Measurements from ENCODE around the gene GAS7. TPM values are rescaled to one million over a fixed set of nuclear protein-coding genes. Genes with fewer than 3 reads are reported as not detected.

Gene GAS7
- total and polyA plus RNA-seq, 10 of the 15 experiments (the other 5 are each of a cell fraction or from before 2014, with no cell fraction given), result 2.3 to 53.4 (median 24.0) TPM

- H3K4me2 ChIP-seq (ENCODE audit: control insufficient read depth, insufficient read depth), result no peak overlapping the region
- in situ Hi-C loops (cut with MboI) (no loop called here), intact Hi-C loops (cut with micrococcal nuclease; ENCODE audit: unreplicated experiment) (loop anchor here (1.0 kb wide), 1 partner anchor 34 kb away; no protein-coding TSS in a partner anchor)
- no peaks in the 10 kb centered on the region; the same call in 1 of the 2 replicates for H4K20me1 ChIP-seq (ENCODE audit: control insufficient read depth, insufficient read depth)
- RAD21 ChIA-PET (ENCODE audit: unreplicated experiment), result no interaction called here
- no peaks in the 10 kb centered on the region for H3K36me3 ChIP-seq (ENCODE audit: control insufficient read depth in 2 of 2, insufficient read depth in 2 of 2, low read length in 1 of 2)
- DNase-seq (ENCODE audit: low read depth, low spot score) (no peak), FAIRE-seq (no peak), ATAC-seq (no peak)
- no peak overlapping the region for H3K9ac ChIP-seq (ENCODE audit: control insufficient read depth, insufficient read depth, low read length)
- 70% methylated on average over 17 of the region's 19 CpGs for WGBS (ENCODE audit: insufficient coverage, insufficient replicate concordance, low lambda C conversion rate, missing lambda C conversion rate)
- no peaks in the 10 kb centered on the region for H3K79me2 ChIP-seq (ENCODE audit: control insufficient read depth, insufficient read depth, low read length)
- no TSS peak for BruUV-seq (replicated peaks)
- H2AFZ ChIP-seq (ENCODE audit: control insufficient read depth, low read depth, low read length), result no peak overlapping the region
- SMC1A ChIA-PET (ENCODE audit: uncharacterized antibody, unreplicated experiment), result no interaction called here
- H3K4me1 ChIP-seq (ENCODE audit: control insufficient read depth, insufficient read depth, low read length), result no peaks in the 10 kb centered on the region
- CTCF ChIA-PET, result interaction anchor here (3.2 kb wide), 1 partner anchor 33 kb away, joined by 11 read pairs; no protein-coding TSS in a partner anchor
- no peak overlapping the region for H3K27ac ChIP-seq (ENCODE audit: control insufficient read depth, insufficient read depth)
- no peaks in the 10 kb centered on the region for H3K9me3 ChIP-seq (replicated peaks; ENCODE audit: control insufficient read depth, insufficient read depth, low read length)
- H3K27me3 ChIP-seq (replicated peaks in 1 of 2; ENCODE audit: control insufficient read depth in 2 of 2, insufficient read depth in 2 of 2, low read length in 1 of 2), result no peaks in the 10 kb centered on the region
- POLR2A ChIA-PET, result no interaction called here
- H3K4me3 ChIP-seq, result no peak overlapping the region
- no peak for TF ChIP-seq MTA3 (IDR thresholded peaks at IDR 0.05; ENCODE audit: borderline replicate concordance, low read length)
- no peak for TF ChIP-seq HSF1 (IDR thresholded peaks at IDR 0.05; ENCODE audit: low read depth, low read length)
- TF ChIP-seq MXI1 (IDR thresholded peaks at IDR 0.05; ENCODE audit: low read depth, low read length), result no peak
- no peak for TF ChIP-seq SP1 (IDR thresholded peaks at IDR 0.05; ENCODE audit: low read depth, low read length)
- TF ChIP-seq BCLAF1 (IDR thresholded peaks at IDR 0.05), result no peak
- no peak for TF ChIP-seq MLLT1 (IDR thresholded peaks at IDR 0.05)
- TF ChIP-seq MTA2 (IDR thresholded peaks at IDR 0.05; ENCODE audit: low read depth), result no peak
- TF ChIP-seq E2F4 (IDR thresholded peaks at IDR 0.05; ENCODE audit: low read depth, low read length), result no peak
- TF ChIP-seq KAT2A (conservative IDR thresholded peaks at IDR 0.05; ENCODE audit: control insufficient read depth, low read depth, low read length), result no peak
- no peak for TF ChIP-seq ZNF274 (IDR thresholded peaks at IDR 0.05; ENCODE audit: insufficient read depth, insufficient read length)
These were observed 239.7 kb downstream of the GAS7 start for GRCh38 chr17:9958586-9959281.
